ENCODE data around the gene RPL38.

DNA sequence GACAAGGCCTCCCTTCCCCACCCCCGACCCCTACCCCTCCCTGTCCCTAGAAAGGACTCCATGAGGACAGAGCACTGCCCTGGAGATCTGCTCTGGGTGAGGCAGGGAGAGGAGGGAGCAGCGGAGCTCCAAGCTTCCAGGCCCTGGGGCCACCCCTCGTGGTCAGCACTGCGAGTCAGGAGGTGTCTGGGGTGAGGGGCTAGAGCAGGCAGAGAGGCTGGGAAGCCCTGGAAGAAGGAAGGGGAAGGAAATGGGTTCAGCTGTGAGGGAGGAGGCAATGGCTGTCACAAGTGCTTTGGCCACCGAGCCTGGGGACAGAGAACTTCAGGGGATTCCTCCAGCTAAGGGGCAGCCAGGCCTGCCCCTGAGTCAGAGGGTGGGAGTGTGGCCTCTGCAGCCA, 42.4 kb downstream of the RPL38 start:
- TF ChIP-seq POLR2A (IDR thresholded peaks at IDR 0.05): no peak
- TF ChIP-seq, protein P1, sequence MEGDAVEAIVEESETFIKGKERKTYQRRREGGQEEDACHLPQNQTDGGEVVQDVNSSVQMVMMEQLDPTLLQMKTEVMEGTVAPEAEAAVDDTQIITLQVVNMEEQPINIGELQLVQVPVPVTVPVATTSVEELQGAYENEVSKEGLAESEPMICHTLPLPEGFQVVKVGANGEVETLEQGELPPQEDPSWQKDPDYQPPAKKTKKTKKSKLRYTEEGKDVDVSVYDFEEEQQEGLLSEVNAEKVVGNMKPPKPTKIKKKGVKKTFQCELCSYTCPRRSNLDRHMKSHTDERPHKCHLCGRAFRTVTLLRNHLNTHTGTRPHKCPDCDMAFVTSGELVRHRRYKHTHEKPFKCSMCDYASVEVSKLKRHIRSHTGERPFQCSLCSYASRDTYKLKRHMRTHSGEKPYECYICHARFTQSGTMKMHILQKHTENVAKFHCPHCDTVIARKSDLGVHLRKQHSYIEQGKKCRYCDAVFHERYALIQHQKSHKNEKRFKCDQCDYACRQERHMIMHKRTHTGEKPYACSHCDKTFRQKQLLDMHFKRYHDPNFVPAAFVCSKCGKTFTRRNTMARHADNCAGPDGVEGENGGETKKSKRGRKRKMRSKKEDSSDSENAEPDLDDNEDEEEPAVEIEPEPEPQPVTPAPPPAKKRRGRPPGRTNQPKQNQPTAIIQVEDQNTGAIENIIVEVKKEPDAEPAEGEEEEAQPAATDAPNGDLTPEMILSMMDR (IDR thresholded peaks at IDR 0.05): no peak
- TF ChIP-seq POLR2AphosphoS5 (IDR thresholded peaks at IDR 0.05): no peak
